Endothelial cell of umbilical vein (primary cell): ENCODE results near the gene RPS19BP1. TPM values are rescaled to one million over a fixed set of nuclear protein-coding genes. Genes with fewer than 3 reads are reported as not detected.

ENCODE experiments used
- BruUV-seq: library from RNA; stranded (reverse); fragments of 400-500 nt; replicated peaks from 2 replicates; lab custom pipeline; 2021; lab: Mats Ljungman, UMichigan
- CTCF ChIA-PET: fragments of 300-600, 350-600 bp; sonication (Branson Sonifier 250); formaldehyde crosslinking; loops from one replicate; lab custom pipeline; 2021; ENCODE audit warnings: antibody characterized with exemption, inconsistent platforms; lab: Charles Lee
- POLR2A ChIA-PET: fragments of 300-600, 350-600 bp; sonication (Branson Sonifier 250); formaldehyde crosslinking; loops from one replicate; lab custom pipeline; 2021; ENCODE audit warnings: antibody characterized with exemption, inconsistent platforms; lab: Charles Lee
- DNase-seq: peaks from one replicate; pipeline ENCODE4 v3.0.0-alpha.2; 2011; ENCODE audit warnings: low read depth, low spot score
- FAIRE-seq: peaks from 2 replicates; lab custom pipeline; 2011; peaks lifted over from hg19 to GRCh38; lab: Jason Lieb, UNC
- H2AFZ ChIP-seq: 2 replicates; pipeline ENCODE4 v1.6.0; 2012; ENCODE audit warnings: low read depth, low read length, control low read depth, inconsistent platforms
- H3K27ac ChIP-seq: 2 replicates; pipeline ENCODE4 v1.5.1; 2011; ENCODE audit warnings: low read depth, mild to moderate bottlenecking, control low read depth, low read length, moderate library complexity; ENCODE audit not compliant: insufficient read depth
- H3K27me3 ChIP-seq, 2 experiments: 2 replicates each; pipeline versions ENCODE4 v1.6.0 to v1.6.1; 2011; ENCODE audit warnings: low read length in 2 of 2, mixed read lengths in 1 of 2; ENCODE audit not compliant: control insufficient read depth in 2 of 2, insufficient read depth in 2 of 2
- H3K36me3 ChIP-seq, 2 experiments: 2 replicates in 1 of 2; 3 replicates in 1 of 2; pipeline ENCODE4 v1.5.1; 2011; ENCODE audit warnings: low read length in 2 of 2, mild to moderate bottlenecking in 1 of 2, moderate library complexity in 1 of 2; ENCODE audit not compliant: control insufficient read depth in 2 of 2, insufficient read depth in 2 of 2; ENCODE audit errors: extremely low read depth in 1 of 2
- H3K4me1 ChIP-seq: 3 replicates; pipeline ENCODE4 v1.5.1; 2011; ENCODE audit warnings: mild to moderate bottlenecking, low read length; ENCODE audit not compliant: control insufficient read depth, insufficient read depth; ENCODE audit errors: extremely low read depth
- H3K4me2 ChIP-seq: 2 replicates; pipeline ENCODE4 v1.6.1; 2011; ENCODE audit warnings: low read length, control low read depth, mixed read lengths; ENCODE audit not compliant: insufficient read depth
- H3K4me3 ChIP-seq, 3 experiments: fragments of 200-600 bp in 1 of 3; sonication (generic), shearing (Covaris generic) in 1 of 3; replicated peaks in 1 of 3; 2 replicates each; pipeline ENCODE4 v1.5.1; 2011 to 2016; ENCODE audit warnings: control low read depth in 3 of 3, low read length in 3 of 3, mild to moderate bottlenecking in 2 of 3, inconsistent platforms in 1 of 3, low read depth in 1 of 3, moderate library complexity in 1 of 3; ENCODE audit not compliant: insufficient read depth in 1 of 3
- H3K79me2 ChIP-seq: 2 replicates; pipeline ENCODE4 v1.6.0; 2012; ENCODE audit warnings: low read length, inconsistent platforms; ENCODE audit not compliant: control insufficient read depth, insufficient read depth
- H3K9ac ChIP-seq: replicated peaks from 2 replicates; pipeline ENCODE3; 2011; ENCODE audit warnings: low read length, control low read depth; ENCODE audit not compliant: insufficient read depth; ENCODE audit errors: extremely low read depth
- H3K9me1 ChIP-seq: replicated peaks from 3 replicates; pipeline ENCODE4 v1.6.0; 2011; ENCODE audit warnings: mild to moderate bottlenecking, low read length; ENCODE audit not compliant: control insufficient read depth, insufficient read depth; ENCODE audit errors: extremely low read depth
- H3K9me3 ChIP-seq: replicated peaks from 2 replicates; pipeline ENCODE4 v1.5.1; 2012; ENCODE audit warnings: low read length, inconsistent platforms; ENCODE audit not compliant: control insufficient read depth, insufficient read depth
- H4K20me1 ChIP-seq: replicated peaks from 2 replicates; pipeline ENCODE3; 2011; ENCODE audit warnings: mild to moderate bottlenecking, low read length; ENCODE audit not compliant: control insufficient read depth, insufficient read depth; ENCODE audit errors: extremely low read depth
- CTCF ChIP-seq, 2 donors: IDR thresholded peaks; 1 replicate in 1 of 2; 2 replicates in 1 of 2; pipeline ENCODE4 v1.5.1; 2011; ENCODE audit warnings: low read length in 2 of 2, mild to moderate bottlenecking in 2 of 2, moderate library complexity in 2 of 2, control low read depth in 1 of 2, inconsistent platforms in 1 of 2, low read depth in 1 of 2; ENCODE audit not compliant: insufficient read depth in 1 of 2; ENCODE audit errors: extremely low read depth in 1 of 2
- EZH2 ChIP-seq: IDR thresholded peaks from 2 replicates; pipeline ENCODE4 v1.6.1; 2012; ENCODE audit warnings: borderline replicate concordance, low read depth, mild to moderate bottlenecking, moderate library complexity, low read length, inconsistent platforms; ENCODE audit not compliant: severe bottlenecking
- FOS ChIP-seq: IDR thresholded peaks from 2 replicates; pipeline ENCODE4 v1.6.1; 2011; ENCODE audit warnings: mild to moderate bottlenecking, low read length, moderate library complexity, borderline replicate concordance; ENCODE audit not compliant: insufficient read depth
- GATA2 ChIP-seq: IDR thresholded peaks from 2 replicates; pipeline ENCODE4 v1.7.0; 2011; ENCODE audit warnings: low read depth, mild to moderate bottlenecking, moderate library complexity, mixed read lengths, low read length; ENCODE audit not compliant: insufficient read length, insufficient read depth
- JUN ChIP-seq: IDR thresholded peaks from 2 replicates; pipeline ENCODE4 v1.6.1; 2011; ENCODE audit warnings: borderline replicate concordance, low read depth; ENCODE audit not compliant: insufficient read length, insufficient read depth
- MAX ChIP-seq: IDR thresholded peaks from 2 replicates; pipeline ENCODE4 v1.6.1; 2011; ENCODE audit not compliant: insufficient read depth, insufficient read length
- MYC ChIP-seq: IDR thresholded peaks from one replicate; pipeline ENCODE4 v1.6.1; 2011; ENCODE audit warnings: mild to moderate bottlenecking, low read depth, low read length
- POLR2A ChIP-seq: IDR thresholded peaks from 2 replicates; pipeline ENCODE4 v1.6.1; 2012; ENCODE audit warnings: low read depth, mild to moderate bottlenecking, control low read depth, low read length
- POLR2AphosphoS5 ChIP-seq: IDR thresholded peaks from 2 replicates; pipeline ENCODE4 v1.6.1; 2012; ENCODE audit warnings: low read depth, mild to moderate bottlenecking, control low read depth, low read length, moderate library complexity; ENCODE audit not compliant: insufficient read depth
- dilution Hi-C: fragments of 300-500 bp; cut with MboI; formaldehyde crosslinking; loops from one replicate; pipeline ENCODE4 v1.15.0; 2019; ENCODE audit warnings: low sequenced_read_pairs; ENCODE audit not compliant: extremely low pct_ligation_motif_present
- intact Hi-C: fragments of 100-400 bp; cut with micrococcal nuclease; formaldehyde crosslinking; loops from one replicate; pipeline ENCODE4 v1.10.0; 2022
- polyA plus RNA-seq, 4 experiments: library from polyadenylated mRNA; depleted of rRNA in 3 of 4; stranded (reverse) in 3 of 4; unstranded in 1 of 4; fragments of >200 nt; gene quantifications; 2 replicates each; pipeline versions ENCODE4 v1.2.1 to v1.2.3, GENCODE V29; 2011 to 2012; ENCODE audit warnings: missing spikeins in 1 of 4
- total RNA-seq: library from RNA; stranded (reverse); gene quantifications from 2 replicates; pipeline ENCODE4 v1.2.3, GENCODE V29; 2021

The RPS19BP1 gene
- total and polyA plus RNA-seq, 2 donors (not counting 3 experiments of a cell fraction or from before 2014, with no cell fraction given), result 66.6 to 84.3 TPM

- Histone ChIP-seq H3K9ac (no peak overlapping the region), H3K4me2 (no peak overlapping the region), H3K4me1 (peaks cover 9% of the 10 kb centered on the region), H3K36me3 (no peaks in the 10 kb centered on the region), H3K27me3 (peaks cover 0 to 3% of the 10 kb centered on the region in 2 experiments), H4K20me1 (no peaks in the 10 kb centered on the region), H3K4me3 (no peak overlapping the region), H3K79me2 (no peaks in the 10 kb centered on the region), H3K9me1 (no peaks in the 10 kb centered on the region), H3K9me3 (no peaks in the 10 kb centered on the region), H2AFZ (no peak overlapping the region), H3K27ac (no peak overlapping the region)
- TF ChIP-seq FOS (no peak), EZH2 (no peak), GATA2 (no peak), MAX (no peak), CTCF (IDR thresholded peaks at IDR 0.05; ENCODE audit: extremely low read depth in 1 of 2, insufficient read depth in 1 of 2, low read depth in 1 of 2, low read length in 2 of 2) (no peak), POLR2AphosphoS5 (no peak), JUN (no peak), MYC (no peak), POLR2A (no peak)
- POLR2A ChIA-PET, result no interaction called here
- no TSS peak for BruUV-seq
- dilution Hi-C loops, result no loop called here
- intact Hi-C loops, result loop anchor here (10.0 kb wide), 1 partner anchor 89 kb away; no protein-coding TSS in a partner anchor
- no peak for DNase-seq
- FAIRE-seq, result no peak
- CTCF ChIA-PET, result no interaction called here
These were observed 42.9 kb upstream of the RPS19BP1 start for GRCh38 chr22:39575552-39575825.
